ENCODE results near the gene GARIN5B.

DNA sequence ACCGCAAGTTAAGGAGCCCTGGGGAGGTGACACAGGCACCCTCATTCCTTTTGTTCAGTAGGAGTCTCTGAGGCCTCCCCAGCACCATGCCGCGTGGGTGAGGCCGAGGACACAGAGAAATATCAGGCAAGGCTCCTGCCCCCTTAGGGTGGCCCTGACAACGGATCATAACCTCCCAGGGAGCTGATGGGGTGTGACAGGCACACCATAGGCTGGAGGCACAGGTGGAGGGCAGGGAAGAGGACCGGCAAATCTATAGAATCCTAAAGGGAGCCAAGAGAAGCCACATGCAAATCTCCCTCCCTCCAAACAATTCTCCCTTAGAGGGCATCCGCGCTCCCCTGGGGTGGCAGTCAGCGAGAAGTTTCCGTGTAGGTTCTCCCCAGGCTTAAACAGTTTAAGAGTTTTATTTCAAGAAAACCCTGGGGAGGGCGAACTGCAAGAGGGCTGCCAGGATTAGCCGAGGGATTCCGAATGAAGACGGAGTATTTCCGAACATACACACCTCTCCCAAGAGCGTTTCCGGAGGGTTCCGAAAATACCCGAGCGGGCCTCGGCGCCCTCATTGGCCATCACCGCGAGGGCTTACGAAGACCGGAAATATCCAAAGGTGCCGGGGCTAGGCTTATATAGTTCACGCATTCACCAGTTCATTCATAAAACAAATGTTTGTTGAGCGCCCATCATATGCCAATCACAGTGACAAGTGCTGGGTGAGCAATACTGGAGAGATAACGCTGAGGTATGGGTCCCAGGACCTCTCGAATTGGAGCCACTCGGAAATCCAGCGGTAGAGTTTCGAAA, 22.1 kb upstream of the GARIN5B start:
- TF ChIP-seq POLR2A (IDR thresholded peaks at IDR 0.05; ENCODE audit: low read length) (no peak), GATA1 (IDR thresholded peaks at IDR 0.05; ENCODE audit: low read depth, low read length) (no peak)
